CD14-positive monocyte (primary cell): ENCODE data around the gene FBXL2. TPM values are rescaled to one million over a fixed set of nuclear protein-coding genes. Genes with fewer than 3 reads are reported as not detected.

ENCODE experiments used
- DNase-seq, 3 donors: peaks; one replicate each; pipeline ENCODE4 v3.0.0-alpha.2; 2011 to 2022
- H2AFZ ChIP-seq: 2 replicates; pipeline ENCODE4 v1.6.0; 2012; ENCODE audit warnings: mild to moderate bottlenecking, low read depth, low read length, inconsistent platforms; ENCODE audit not compliant: insufficient read depth, poor library complexity, severe bottlenecking
- H3K27ac ChIP-seq, 2 donors: 1 replicate in 1 of 2; 2 replicates in 1 of 2; pipeline ENCODE4 v1.5.1; 2012 to 2013; ENCODE audit warnings: low read length in 2 of 2, control low read depth in 1 of 2, inconsistent platforms in 1 of 2, low read depth in 1 of 2, mild to moderate bottlenecking in 1 of 2
- H3K27me3 ChIP-seq, 2 donors: one replicate each; pipeline versions ENCODE4 v1.6.0 to v1.6.1; 2011 to 2013; ENCODE audit warnings: low read length in 2 of 2; ENCODE audit not compliant: control insufficient read depth in 2 of 2, insufficient read depth in 2 of 2
- H3K36me3 ChIP-seq, 2 donors: replicated peaks in 1 of 2; 1 replicate in 1 of 2; 2 replicates in 1 of 2; pipeline versions ENCODE4 v1.5.1 to v1.6.1; 2012 to 2013; ENCODE audit warnings: low read length in 2 of 2, control low read depth in 1 of 2, inconsistent platforms in 1 of 2, mild to moderate bottlenecking in 1 of 2; ENCODE audit not compliant: insufficient read depth in 2 of 2, control insufficient read depth in 1 of 2
- H3K4me1 ChIP-seq, 2 donors: 1 replicate in 1 of 2; 2 replicates in 1 of 2; pipeline versions ENCODE4 v1.5.1 to v1.6.1; 2012 to 2013; ENCODE audit warnings: low read length in 2 of 2, control low read depth in 1 of 2, inconsistent platforms in 1 of 2, mild to moderate bottlenecking in 1 of 2, moderate library complexity in 1 of 2; ENCODE audit not compliant: insufficient read depth in 2 of 2, control insufficient read depth in 1 of 2
- H3K4me2 ChIP-seq: replicated peaks from 2 replicates; pipeline ENCODE3; 2012; ENCODE audit warnings: low read length, moderate library complexity, mild to moderate bottlenecking; ENCODE audit not compliant: poor library complexity, severe bottlenecking; ENCODE audit errors: extremely low read depth
- H3K4me3 ChIP-seq, 3 experiments: fragments of 200-600 bp in 1 of 3; sonication (generic) in 1 of 3; replicated peaks in 1 of 3; 1 replicate in 2 of 3; 2 replicates in 1 of 3; pipeline ENCODE4 v1.5.1; 2011 to 2013; ENCODE audit warnings: low read length in 3 of 3, mild to moderate bottlenecking in 3 of 3, control low read depth in 2 of 3, low read depth in 2 of 3, inconsistent platforms in 1 of 3, moderate library complexity in 1 of 3
- H3K79me2 ChIP-seq: 2 replicates; pipeline ENCODE4 v1.6.0; 2012; ENCODE audit warnings: mild to moderate bottlenecking, control low read depth, inconsistent platforms, low read length, moderate library complexity; ENCODE audit not compliant: insufficient read depth
- H3K9ac ChIP-seq: 2 replicates; pipeline ENCODE4 v1.6.0; 2017; ENCODE audit warnings: low read length, mild to moderate bottlenecking; ENCODE audit not compliant: insufficient read depth, poor library complexity, severe bottlenecking
- H3K9me3 ChIP-seq, 2 donors: replicated peaks in 1 of 2; 1 replicate in 1 of 2; 2 replicates in 1 of 2; pipeline versions ENCODE4 v1.5.1 to v1.6.1; 2012 to 2013; ENCODE audit warnings: low read length in 2 of 2, control low read depth in 1 of 2; ENCODE audit not compliant: control insufficient read depth in 1 of 2, insufficient read depth in 1 of 2
- H4K20me1 ChIP-seq: 2 replicates; pipeline ENCODE4 v1.6.0; 2012; ENCODE audit warnings: mild to moderate bottlenecking, low read length, control low read depth, moderate library complexity; ENCODE audit not compliant: insufficient read depth
- H3K27ac Mint-ChIP-seq, 7 donors: one replicate each; pipeline ENCODE4 v1.8.0; 2020; ENCODE audit warnings: mild to moderate bottlenecking in 7 of 7, mixed read lengths in 7 of 7, moderate library complexity in 6 of 7, inconsistent platforms in 2 of 7
- H3K27me3 Mint-ChIP-seq, 3 donors: one replicate each; pipeline ENCODE4 v1.8.0; 2021 to 2022; ENCODE audit warnings: low read depth in 3 of 3, mild to moderate bottlenecking in 3 of 3, mixed read lengths in 3 of 3, moderate library complexity in 3 of 3, inconsistent platforms in 1 of 3
- H3K36me3 Mint-ChIP-seq, 2 donors: one replicate each; pipeline ENCODE4 v1.8.0; 2020; ENCODE audit warnings: mixed read lengths in 2 of 2, inconsistent platforms in 1 of 2, mild to moderate bottlenecking in 1 of 2
- H3K4me1 Mint-ChIP-seq: one replicate; pipeline ENCODE4 v1.8.0; 2020; ENCODE audit warnings: mild to moderate bottlenecking, mixed read lengths
- H3K4me3 Mint-ChIP-seq, 2 donors: one replicate each; pipeline ENCODE4 v1.8.0; 2020; ENCODE audit warnings: mild to moderate bottlenecking in 2 of 2, mixed read lengths in 2 of 2, moderate library complexity in 1 of 2
- H3K9me3 Mint-ChIP-seq, 7 donors: one replicate each; pipeline ENCODE4 v1.8.0; 2020 to 2022; ENCODE audit warnings: mixed read lengths in 7 of 7, mild to moderate bottlenecking in 6 of 7, moderate library complexity in 6 of 7, inconsistent platforms in 2 of 7
- CTCF ChIP-seq: fragments of 200-600 bp; IDR thresholded peaks from one replicate; pipeline ENCODE4 v1.8.0; 2022; ENCODE audit warnings: antibody characterized with exemption, mild to moderate bottlenecking
- WGBS: methylation state at CpG from one replicate; pipeline ENCODE4 v1.1.5; 2013; ENCODE audit warnings: missing lambda C conversion rate; ENCODE audit not compliant: insufficient coverage; 5-methylcytosine and 5-hydroxymethylcytosine counted together
- intact Hi-C, 2 donors: fragments of 100-400 bp; cut with micrococcal nuclease; formaldehyde crosslinking; loops; one replicate each; pipeline versions ENCODE4 v1.15.0 to v1.15.1; 2023
- polyA plus RNA-seq, 3 donors: library from polyadenylated mRNA; depleted of rRNA in 1 of 3; unstranded in 2 of 3; stranded (reverse) in 1 of 3; fragments of 300-500 nt in 2 of 3; fragments of >200 nt in 1 of 3; fragmentation: Illumina TruSeq in 2 of 3; gene quantifications; 1 replicate in 2 of 3; 2 replicates in 1 of 3; pipeline ENCODE4 v1.2.3, GENCODE V29; 2012 to 2021

Gene FBXL2
- polyA plus RNA-seq, 3 donors, result not detected

GRCh38 chr3:33363113-33363800 is 86.0 kb downstream of the FBXL2 start:
- peaks cover 0 to 1% (median 1%) of the 10 kb centered on the region in 3 donors for H3K27me3 Mint-ChIP-seq

GRCh38 chr3:33364060-33364459 is 86.8 kb downstream of the FBXL2 start:
- Mint-ChIP-seq H3K27me3 (peaks cover 0 to 5% (median 1%) of the 10 kb centered on the region in 3 donors), H3K36me3 (no peaks in the 10 kb centered on the region), H3K27ac (no peak overlapping the region), H3K4me3 (no peak overlapping the region), H3K9me3 (no peaks in the 10 kb centered on the region), H3K4me1 (no peaks in the 10 kb centered on the region)
- H3K27ac ChIP-seq, result no peak overlapping the region
- no peak overlapping the region for H2AFZ ChIP-seq
- H3K79me2 ChIP-seq, result no peaks in the 10 kb centered on the region
- no peak overlapping the region for H3K4me2 ChIP-seq
- no peaks in the 10 kb centered on the region for H4K20me1 ChIP-seq
- no peaks in the 10 kb centered on the region for H3K9me3 ChIP-seq
- no peak for TF ChIP-seq CTCF
- no peaks in the 10 kb centered on the region for H3K36me3 ChIP-seq
- H3K4me3 ChIP-seq, result no peak overlapping the region
- intact Hi-C loops, result no loop called here
- no peaks in the 10 kb centered on the region for H3K4me1 ChIP-seq
- no peaks in the 10 kb centered on the region for H3K27me3 ChIP-seq
- DNase-seq, result no peak
- H3K9ac ChIP-seq, result no peak overlapping the region

More at GRCh38 chr3:33363113-33363800, 86.0 kb downstream of the FBXL2 start:
- no peak for TF ChIP-seq CTCF
- no peaks in the 10 kb centered on the region for H4K20me1 ChIP-seq
- H3K4me3 ChIP-seq, result no peak overlapping the region
- no peaks in the 10 kb centered on the region for H3K9me3 Mint-ChIP-seq
- no peaks in the 10 kb centered on the region for H3K27me3 ChIP-seq
- H3K4me1 Mint-ChIP-seq, result no peaks in the 10 kb centered on the region
- no peak overlapping the region for H2AFZ ChIP-seq
- no peaks in the 10 kb centered on the region for H3K9me3 ChIP-seq
- WGBS, result 100% methylated on average over 1 of the region's 3 CpGs
- H3K4me2 ChIP-seq, result no peak overlapping the region
- H3K36me3 ChIP-seq, result no peaks in the 10 kb centered on the region
- no peak overlapping the region for H3K27ac Mint-ChIP-seq
- no peaks in the 10 kb centered on the region for H3K4me1 ChIP-seq
- H3K4me3 Mint-ChIP-seq, result no peak overlapping the region
- no peak overlapping the region for H3K9ac ChIP-seq
- intact Hi-C loops, result no loop called here
- no peaks in the 10 kb centered on the region for H3K36me3 Mint-ChIP-seq
- no peak overlapping the region for H3K27ac ChIP-seq
- H3K79me2 ChIP-seq, result no peaks in the 10 kb centered on the region
- no peak for DNase-seq
